GM19238 (cell line): ENCODE data around the gene NF2.
"Not testable (repeated sequence)": the region's sequence is repeated elsewhere in the genome, so short reads cannot be mapped to it uniquely, and the experiment has no call there.

ENCODE experiments used
- DNase-seq: peaks from one replicate; pipeline ENCODE4 v3.0.0; 2011; ENCODE audit warnings: low spot score; ENCODE audit not compliant: insufficient read length

Gene NF2

DNA sequence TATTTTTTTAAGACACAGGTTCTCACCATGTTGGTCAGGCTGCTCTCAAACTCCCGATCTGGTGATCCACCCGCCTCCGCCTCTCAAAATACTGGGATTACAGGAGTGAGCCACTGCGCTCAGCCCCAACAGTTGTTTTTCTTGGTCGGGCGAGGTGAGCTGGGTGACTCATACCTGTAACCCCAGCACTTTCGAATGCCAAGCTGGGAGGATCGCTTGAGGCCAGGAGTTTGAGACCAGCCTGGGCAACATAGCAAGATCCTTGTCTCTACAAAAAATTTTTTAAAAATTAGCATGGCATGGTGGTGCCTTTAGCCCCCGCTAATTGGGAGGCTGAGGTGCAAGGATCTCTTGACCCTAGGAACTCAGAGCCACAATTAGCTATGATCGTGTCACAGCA, 7.0 kb upstream of the NF2 start:
- DNase-seq, result no peak

- DNase-seq, result not testable (repeated sequence)
These were observed 5.4 kb upstream of the NF2 start for GRCh38 chr22:29597871-29598683.

DNA sequence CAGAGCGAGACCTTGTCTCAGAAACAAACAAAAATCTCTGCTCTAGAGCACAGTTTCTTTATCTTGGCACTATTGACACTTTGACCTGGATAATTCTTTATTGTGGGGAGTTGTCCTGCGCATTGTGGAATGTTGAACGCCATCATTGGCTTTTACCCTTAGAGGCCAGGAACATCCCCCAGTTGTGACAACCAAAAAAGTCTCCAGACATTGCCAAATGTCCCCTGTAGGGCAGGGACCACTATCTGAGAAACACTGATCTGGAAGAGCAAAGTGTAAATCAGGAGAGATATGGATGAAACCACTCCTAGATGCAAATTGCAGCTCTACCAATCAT, 4.8 kb upstream of the NF2 start:
- no peak for DNase-seq

DNA sequence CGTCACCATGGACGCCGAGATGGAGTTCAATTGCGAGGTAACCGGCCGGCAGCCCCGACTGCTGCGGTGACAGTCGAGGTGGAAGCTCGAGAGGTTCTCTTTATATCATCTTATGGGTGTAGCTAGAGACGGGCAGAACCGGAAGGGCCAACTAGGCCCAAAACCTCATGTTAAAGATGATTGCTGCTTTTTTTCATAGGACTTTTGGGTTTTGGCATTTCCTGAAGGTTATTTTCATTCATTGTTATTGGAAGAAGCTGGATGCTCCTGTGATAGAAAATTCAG, 585 bp downstream of the NF2 start:
- peak; percentile 25 for DNase-seq

DNA sequence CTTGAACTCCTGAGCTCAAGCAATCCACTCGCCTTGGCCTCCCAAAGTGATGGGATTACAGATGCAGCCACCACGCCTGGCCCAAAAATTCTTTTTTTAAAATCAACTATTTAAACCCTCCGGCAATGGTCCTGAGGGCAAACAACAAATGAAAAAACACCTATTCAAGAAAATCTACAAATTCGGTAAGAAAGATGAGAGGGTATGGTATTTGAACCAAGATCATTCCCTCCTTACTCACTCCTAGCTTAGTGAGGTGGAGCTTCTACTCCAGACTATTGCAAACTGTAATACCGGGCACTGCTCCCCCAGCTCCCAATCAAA, 2.1 kb downstream of the NF2 start:
- DNase-seq, result no peak

GRCh38 chr22:29606320-29606719, 2.9 kb downstream of the NF2 start:
- DNase-seq, result no peak

GRCh38 chr22:29607426-29607825, 4.0 kb downstream of the NF2 start:
- DNase-seq, result no peak

GRCh38 chr22:29609139-29609538, 5.7 kb downstream of the NF2 start:
- DNase-seq, result no peak

DNA sequence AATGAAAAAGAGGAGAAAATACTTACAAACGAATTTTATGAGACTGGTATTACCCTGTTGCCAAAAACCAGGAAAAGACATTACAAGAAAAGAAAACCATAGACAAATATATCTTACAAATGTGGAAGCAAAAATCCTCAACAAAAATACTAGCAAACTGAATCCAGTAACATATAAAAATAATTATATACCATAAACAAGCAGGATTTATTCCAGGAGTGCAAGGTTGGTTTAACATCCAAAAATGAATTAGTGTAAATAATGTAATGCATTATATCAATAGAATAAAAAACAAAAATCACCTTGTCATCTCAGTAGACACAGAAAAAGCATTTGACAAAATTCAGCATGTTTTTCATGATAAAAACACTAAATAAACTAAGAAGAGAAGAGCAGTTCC, 7.3 kb downstream of the NF2 start:
- DNase-seq, result no peak

GRCh38 chr22:29615705-29616327, 12.4 kb downstream of the NF2 start:
- no peak for DNase-seq

DNA sequence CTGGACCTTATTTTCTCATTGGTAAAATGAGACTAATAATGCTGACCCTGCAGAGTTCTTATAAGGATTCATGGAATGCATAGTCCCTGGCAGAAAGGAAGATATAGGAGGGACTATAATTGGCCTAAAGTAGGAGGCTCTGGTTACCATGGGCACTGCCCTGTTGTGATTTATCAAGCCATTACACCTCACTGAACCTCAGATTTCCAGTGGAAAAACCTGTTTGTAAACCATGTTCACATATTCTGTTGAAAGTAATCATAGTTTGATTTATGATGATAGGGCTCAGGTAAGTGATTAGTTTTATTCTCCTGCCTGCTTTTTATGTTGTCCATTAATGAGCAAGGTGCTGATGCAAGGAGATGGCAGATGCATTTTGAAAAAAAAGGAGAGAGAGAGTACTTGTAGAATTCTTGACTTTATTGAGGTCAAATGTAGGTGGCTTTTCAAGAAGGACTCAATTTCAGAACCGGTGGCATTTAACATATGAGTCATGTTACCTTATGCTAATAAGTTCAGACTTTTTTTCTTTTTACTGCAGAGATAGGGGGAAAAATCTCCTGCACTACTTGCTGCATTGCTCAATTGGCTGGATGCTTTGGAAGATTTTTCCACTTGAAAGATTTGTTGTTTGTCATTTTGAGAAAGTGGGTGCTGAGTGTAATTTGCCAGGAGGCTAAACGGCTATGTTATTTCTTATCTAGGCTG, 14.6 kb downstream of the NF2 start:
- DNase-seq, result no peak

GRCh38 chr22:29621761-29622526, 18.5 kb downstream of the NF2 start:
- DNase-seq, result no peak

DNA sequence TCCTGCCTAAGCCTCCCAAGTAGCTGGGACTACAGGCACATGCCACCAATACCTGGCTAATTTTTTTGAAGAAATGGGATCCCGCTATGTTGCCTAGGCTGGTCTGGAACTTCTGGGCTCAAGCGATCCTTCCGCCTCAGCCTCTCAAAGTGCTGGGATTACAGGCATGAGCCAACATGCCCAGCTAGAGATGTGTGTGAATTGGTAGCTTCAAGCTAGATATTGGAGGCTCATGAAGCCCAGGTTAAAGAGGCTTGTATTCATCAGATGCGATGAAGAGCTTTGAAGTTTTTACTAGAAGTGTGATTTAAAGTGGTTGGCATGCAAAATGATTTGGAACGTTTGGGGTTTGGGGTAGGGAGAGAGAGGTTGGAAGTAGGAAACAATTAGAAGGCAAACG, 19.6 kb downstream of the NF2 start:
- no peak for DNase-seq

DNA sequence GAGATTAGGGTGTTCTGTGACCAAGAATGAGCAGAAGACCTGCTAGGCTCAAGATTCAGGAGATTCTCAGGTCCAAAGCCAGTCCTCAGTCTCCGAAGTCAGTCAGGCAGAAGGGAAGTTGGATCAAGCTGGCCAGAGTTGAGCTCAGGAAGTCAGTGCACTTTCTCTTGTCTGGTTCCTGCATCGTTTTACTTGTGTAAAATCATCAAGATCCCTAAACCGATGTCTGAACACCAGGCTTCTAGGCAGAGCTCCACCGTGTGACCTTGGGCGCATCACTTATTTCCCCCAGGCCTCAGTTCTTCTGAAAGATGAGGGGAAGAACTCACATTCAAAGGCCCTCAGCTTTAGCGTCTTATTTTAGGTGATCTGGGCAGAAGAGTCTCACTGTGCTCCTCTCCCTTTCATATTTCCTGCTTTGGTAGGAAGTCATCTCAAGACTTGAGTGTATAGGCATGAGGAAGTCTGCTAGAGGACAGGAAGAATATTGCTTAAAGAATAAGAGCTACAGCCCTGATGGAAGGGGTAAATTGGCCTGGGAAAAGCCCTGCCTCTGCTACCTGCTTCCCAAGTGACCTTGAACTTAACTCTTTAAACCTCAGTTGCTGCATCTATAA, 20.2 kb downstream of the NF2 start:
- no peak for DNase-seq

DNA sequence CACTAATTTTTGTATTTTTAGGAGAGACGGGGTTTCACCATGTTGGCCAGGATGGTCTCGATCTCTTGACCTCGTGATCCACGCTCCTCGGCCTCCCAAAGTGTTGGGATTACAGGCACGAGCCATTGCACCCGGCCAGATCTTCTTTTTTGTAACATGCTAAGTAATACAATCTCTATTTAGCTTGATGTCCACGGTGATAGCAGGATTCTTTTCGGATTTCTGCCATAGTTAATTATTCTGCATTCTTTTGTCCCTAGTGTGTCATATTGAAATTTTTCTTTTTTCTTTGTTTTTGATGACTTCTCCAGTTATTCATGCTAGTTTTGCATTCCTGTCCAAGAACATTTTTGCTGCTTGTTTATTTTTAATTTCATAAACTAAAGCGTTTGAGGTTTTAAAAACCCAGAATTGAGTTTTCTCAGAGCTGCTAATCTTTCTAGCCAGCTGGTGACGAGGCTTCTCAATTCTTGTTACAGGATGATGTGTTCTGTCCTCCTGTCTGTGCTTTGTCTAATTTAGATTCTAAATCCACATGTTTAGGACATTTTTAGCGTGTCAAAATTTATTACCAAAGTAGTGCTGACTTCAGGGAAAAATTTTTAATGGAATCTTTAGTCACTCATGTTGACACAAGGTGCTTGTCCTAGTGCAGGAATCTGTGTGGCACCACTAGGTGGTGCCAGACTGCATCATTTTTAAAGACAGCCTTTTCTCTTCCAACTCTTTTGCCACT, 21.8 kb downstream of the NF2 start:
- peak; percentile 12 for DNase-seq

DNA sequence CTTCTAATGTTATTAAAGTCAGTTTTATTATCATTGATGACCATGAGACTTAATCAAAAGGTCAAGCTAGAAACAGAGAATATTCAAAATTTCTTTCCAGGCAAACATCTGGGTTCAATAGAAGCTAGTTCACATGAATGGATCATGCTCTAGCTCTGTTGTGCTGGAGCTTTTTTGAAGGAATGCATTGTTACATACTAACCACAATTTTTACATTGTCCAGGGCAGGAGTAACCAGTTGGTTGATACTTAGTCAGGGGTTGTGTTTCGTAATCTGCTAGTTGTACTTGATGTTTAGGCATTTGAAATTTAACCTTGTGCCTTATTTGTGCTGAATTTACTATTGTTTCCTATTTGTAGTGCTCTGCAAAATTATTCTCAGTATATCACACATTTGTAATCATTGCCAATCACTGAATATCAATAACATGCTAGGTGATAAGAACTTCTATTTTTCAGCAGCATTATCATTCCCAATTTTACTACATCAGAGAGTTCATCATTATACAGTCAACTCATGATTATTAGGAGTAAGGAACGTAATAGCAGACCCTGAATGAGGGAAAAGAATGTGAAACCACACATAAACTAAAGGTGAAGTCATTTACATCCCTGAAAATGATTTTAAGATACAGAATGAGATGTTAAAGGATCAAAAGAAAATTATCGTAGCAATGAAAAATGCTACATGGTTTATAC, 23.2 kb downstream of the NF2 start:
- no peak for DNase-seq

- no peak for DNase-seq
These were observed 23.7 kb downstream of the NF2 start for GRCh38 chr22:29627196-29627535.

GRCh38 chr22:29628996-29629902, 25.8 kb downstream of the NF2 start:
- DNase-seq, result no peak

- no peak for DNase-seq
These were observed 26.6 kb downstream of the NF2 start for GRCh38 chr22:29629903-29630516.
